GM19467 (cell line): ENCODE results near the gene TUBA8.
"Not testable (repeated sequence)": the region's sequence is repeated elsewhere in the genome, so short reads cannot be mapped to it uniquely, and the experiment has no call there.

Experiments
- ATAC-seq: cut with Tn5 transposase; IDR thresholded peaks from one replicate; pipeline ENCODE4 v1.9.1; 2021; ENCODE audit warnings: mild to moderate bottlenecking, moderate library complexity; ENCODE audit not compliant: unreplicated experiment

Gene TUBA8

DNA sequence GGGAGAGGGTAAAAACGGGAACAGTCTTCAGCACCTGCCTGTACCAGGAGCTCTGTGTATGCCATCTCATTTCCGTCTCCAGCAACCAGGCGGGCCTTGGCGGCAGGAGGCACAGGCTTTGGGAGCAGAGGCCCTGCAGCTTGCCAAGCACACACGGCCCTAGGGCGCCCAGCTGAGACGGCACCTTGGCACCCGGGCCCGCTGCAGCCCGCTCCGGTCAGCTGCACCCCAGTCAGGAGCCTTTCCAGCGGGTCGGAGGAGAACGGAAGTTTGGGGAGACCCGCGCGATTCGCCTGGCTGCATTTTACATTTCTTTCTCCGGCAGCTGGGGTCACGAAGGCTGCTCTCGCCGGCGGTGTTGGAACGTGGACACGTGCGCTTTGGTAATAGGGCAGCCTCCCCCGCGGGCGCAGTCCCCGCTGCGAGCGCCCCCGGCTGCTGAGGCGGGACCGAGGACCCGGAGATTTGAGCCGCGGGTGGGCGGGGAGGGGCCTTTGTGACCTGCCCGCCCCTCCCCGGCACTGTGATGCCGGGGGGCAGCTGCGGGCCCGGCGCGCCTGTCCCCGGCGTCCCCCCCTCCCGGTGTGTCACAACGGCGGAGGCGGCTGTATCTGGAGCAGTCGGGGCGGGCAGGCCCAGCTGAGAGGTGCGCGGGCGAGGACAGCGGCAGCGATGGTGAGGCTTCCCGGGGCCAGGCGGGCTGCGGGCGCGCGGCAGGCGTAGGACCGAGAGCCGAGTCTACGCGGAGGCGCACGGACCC lies at the start of gene TUBA8:
TUBA8 (plus strand) TSS at position 616 of the 760 bp plus-strand sequence; CDS start at position 673, 57 bp downstream.
- ATAC-seq = no peak

DNA sequence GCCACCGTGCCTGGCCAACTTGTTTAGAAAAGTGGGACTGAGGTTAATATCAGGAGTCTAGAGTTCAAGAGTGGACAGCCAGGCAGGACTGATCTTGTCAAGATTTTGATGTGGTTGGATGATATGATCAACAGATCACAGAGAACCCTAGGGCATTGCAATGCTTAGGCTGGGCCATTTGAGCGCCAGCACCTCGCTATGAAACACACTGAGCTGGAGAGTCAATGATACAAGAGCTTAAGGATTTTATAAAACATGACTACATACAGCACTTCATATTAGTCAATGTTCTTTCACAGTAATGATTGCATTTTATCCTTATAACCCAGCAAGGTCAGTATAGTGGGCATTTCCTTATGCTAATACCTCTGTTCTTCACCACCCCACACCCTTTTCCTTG lies 48.2 kb upstream of the TUBA8 start:
- ATAC-seq = no peak

DNA sequence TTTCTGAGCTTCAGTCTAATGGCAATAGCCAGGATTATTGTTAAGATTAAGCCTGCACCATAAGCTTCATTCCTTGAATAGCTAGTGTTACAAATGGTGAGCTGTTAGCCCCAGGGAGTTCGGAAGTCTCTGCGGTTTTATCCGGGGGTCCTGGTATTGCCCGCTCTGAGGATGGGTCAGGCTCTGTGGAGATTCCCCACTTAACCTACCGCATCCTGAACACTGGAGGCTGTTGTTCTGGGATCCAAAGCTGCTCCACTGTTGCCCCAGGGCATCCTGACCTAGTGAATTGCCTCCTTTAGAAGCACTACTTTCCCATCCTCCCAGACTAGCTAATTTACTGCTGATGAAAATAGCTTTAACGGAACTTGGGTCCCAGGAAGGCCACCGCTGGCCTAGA lies 47.3 kb upstream of the TUBA8 start:
- ATAC-seq = no peak

DNA sequence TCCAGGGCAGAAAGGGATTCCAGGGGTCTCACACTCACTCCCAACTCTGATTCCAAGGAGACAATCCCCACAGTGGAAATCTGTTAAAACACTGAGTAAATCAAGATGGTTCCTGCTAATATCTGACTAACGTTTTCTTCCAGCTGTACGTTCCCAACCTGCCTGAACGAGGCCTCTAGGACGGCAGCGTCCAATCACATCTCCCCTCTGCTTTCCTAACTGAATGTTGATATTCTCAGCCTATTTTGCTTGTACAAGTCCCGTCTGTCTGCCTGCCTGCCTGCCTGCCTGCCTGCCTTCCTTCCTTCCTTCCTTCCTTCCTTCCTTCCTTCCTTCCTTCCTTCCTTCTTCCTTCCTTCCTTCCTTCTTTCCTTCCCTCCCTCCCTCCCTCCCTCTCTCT lies 46.9 kb upstream of the TUBA8 start:
- not testable (repeated sequence) for ATAC-seq

DNA sequence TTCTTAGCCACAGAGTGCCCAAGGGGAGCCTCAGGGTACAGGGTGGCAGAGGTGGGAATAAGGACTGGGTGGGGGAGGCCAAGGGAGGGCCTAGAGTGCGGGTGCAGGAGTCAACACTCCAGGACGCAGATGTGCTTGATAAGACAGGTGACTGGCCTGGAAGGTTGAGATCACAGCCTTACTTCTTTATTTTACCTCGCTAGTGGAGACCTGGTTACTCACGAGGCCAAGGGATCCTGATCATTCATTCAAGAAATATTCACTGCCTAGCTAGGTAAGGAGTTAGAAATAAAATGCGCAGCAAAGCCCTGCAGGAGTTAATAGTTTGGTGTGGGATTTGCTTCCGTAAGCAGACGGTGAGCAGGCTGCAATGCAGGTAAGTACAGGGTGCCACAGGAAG lies 46.0 kb upstream of the TUBA8 start:
- ATAC-seq = no peak

DNA sequence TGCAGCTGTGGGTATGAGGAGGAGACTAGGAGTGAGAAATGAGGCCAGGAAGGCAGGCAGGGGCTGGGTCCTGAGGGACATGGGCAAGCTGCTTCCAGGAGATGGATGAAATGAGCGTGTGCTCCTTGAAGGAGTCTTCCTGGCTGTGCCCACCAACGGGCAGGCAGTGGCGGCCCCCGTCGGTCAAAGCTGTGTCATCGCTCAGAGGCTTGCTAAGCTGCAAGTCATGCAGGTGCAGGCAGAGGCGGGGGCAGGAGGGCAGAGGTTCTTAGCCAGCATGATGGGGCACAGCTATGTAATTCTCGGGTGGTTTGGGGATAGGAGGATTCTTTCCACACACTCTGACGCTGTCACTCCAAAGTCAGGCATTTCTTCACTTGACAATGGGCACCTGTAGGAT lies 45.4 kb upstream of the TUBA8 start:
- no peak for ATAC-seq

DNA sequence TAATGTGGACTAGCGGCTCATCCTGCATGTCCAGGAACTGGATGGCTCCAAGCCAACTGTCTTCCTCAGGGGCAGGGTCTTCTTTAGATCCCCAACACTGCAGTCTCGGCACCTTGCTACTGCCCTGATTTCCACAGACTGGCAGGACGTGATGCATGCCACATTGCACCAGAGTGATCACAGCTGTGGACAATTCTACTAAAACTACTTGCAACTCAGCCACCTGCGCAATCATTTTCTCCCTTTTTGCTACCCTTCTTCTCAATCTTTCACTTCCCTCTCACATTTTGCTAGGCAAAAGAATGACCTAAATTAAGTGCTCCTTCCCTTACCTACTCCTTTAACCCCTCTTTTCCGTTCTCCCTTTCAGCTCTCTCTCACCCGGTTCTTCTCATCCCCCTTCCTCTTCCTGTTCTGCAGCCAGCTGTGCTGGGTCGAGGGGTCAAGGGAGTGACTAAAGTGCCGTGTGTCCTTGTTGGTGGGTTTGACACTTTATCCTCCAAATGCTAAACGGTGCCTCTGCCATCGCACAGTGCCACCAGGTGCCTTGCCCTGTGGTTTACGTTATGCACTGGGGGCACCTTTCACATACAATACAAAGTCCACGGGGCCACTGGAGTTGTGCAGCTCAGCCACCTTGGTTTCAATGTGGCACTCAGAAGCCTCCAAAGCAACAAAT lies 44.3 kb upstream of the TUBA8 start:
- no peak for ATAC-seq

DNA sequence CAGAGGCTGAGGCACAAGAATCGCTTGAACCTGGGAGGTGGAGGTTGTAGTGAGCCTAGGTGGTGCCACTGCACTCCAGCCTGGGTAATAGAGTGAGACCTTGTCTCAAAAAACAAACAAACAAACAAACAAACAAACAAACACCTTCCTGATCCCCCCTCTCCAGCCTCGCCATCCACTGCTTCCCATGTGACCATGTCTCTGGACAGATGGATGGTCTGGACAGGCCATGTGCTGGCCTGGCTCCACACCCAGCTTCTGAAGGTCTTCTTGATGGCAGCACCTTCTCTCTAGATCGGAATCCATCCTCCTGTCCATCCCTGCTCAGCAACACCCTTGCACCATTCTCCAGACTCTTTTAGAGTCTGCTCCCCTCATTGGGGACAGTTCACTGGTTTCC lies 43.5 kb upstream of the TUBA8 start:
- ATAC-seq = no peak

DNA sequence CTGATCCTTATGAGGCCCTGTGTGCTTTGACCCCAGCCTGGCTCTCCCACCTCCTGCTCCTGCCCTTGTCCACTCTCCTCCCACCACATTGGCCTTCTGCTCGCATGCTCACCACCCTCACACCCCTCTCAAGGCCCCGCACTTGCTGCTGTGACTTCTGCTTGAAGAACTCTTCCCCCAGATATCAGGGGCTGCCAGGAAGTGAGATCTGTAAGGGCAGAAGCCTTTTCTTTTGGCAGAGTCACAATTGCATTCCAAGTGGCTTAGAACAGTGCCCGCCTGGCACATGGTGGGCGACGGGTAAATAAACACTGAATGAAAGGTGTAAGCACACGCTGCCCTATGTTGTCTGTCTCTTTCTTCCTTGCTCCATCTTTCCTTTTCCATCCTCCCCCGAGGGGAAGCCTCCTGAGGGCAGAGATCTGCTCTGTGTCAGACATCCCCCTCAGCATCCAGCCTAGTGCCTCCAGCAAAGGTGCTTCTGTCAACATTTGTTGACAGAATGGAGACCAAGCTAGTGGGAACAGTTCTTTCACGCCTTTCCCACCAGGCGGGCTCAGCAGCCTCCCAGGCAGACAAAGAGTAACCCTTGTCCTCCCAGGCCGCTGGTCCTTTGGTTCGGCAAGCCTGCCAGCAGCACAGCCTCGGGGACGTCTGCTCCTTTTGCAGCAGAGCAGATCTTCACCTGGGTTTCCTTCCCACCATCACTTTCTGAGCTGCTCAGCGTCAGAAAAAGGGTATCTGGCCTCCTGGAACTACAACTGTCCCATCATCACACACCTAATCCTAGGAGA lies 42.9 kb upstream of the TUBA8 start:
- no peak for ATAC-seq

DNA sequence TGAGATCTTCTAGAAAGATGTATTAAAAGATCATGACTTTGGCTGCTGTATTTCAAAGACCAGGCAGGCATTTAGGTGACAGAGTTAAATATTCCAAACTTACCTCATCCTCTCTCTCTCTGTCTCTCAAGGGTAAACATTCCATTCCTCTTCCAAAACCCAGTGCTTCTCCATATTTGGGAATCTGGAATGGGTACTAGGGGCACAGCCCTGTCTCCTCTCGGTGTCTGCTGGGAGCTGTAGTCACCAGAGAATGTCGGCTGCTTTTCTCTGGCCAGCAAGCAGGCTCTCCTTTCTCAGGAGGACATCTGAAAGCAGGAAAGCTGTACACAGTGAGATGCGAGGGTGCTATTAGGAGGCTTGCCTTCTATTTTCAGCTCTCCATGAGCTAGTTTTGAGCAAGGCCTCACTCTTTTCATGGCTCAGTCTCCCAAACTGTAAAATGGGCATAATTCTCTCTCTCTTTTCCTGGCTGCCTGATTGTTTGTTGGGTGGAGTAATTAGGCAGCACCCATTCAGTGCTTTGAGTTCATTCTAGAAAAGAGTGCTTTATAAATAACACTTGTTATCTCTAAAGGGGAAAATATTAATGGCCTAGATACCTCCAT lies 42.1 kb upstream of the TUBA8 start:
- no peak for ATAC-seq

DNA sequence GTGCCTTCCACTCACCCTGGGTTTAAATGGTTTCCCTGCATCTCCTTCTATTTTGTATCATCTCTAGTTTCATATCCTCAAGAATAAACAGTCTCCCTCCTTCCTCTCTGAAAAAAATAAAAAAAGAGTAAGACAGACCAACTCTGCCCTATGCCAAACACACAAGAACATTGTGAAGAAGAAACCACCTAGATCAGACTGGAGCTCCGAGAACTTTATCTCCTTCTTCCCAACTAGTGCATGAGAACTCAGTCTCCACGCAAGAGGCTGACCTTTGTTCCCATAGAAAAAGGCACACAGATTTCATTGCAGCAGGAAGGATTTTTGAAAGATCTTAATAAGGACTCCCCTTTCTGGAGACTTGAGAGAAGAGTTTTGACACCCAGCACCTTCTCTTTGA lies 41.6 kb upstream of the TUBA8 start:
- ATAC-seq = no peak

DNA sequence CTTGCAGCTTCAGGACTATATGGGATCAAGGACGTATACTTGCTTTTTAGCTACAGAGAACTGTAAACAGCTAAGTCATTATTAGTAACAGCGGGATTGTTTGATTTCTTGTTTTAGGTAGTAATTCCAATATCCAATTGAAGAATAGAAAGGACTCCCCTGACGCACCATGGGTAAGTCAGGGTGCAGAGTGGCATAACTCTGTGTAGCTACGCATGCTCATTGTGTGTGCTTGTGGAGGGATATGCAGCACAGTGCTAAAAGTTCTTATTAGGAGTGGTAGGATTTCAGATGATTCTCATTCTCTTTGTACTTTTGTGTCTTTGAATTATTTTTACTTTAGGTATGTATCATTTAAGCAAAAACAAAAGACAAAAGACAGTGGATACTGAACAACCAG lies 40.6 kb upstream of the TUBA8 start:
- no peak for ATAC-seq

DNA sequence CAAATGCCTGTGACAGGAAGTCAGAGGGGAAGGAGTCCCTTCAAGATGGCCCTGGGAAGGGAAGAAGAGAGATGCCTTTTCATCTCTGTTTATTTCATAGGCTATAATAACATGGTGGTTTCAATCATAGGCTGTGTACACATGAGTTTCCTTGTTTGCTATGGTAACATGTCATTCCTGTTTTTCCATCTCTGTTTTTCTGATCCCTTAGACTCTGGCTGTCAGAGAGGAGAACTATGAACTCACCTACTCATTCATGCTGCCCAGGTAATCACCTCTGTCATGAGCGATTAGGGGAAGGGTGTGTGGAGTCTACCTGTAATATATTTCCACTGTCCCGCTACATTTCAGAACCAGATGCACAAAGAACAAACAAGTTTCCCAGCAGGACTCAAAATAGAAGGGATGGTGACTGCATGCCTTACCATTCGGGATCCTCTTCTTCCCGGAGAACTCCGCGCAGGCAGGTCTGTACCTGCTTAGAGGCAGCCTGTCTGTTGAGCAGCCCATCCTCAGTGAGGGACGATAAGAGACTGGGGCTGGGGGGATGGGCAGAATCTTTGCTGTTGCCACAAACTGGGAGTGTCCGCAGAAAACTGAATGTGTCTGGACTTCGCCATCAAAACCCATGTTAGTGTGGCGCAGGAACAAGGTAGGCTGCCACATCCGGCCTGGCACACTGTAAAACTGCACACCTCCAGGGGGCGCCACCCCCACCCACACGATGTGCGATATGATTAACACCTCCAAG lies 39.9 kb upstream of the TUBA8 start:
- ATAC-seq = no peak

DNA sequence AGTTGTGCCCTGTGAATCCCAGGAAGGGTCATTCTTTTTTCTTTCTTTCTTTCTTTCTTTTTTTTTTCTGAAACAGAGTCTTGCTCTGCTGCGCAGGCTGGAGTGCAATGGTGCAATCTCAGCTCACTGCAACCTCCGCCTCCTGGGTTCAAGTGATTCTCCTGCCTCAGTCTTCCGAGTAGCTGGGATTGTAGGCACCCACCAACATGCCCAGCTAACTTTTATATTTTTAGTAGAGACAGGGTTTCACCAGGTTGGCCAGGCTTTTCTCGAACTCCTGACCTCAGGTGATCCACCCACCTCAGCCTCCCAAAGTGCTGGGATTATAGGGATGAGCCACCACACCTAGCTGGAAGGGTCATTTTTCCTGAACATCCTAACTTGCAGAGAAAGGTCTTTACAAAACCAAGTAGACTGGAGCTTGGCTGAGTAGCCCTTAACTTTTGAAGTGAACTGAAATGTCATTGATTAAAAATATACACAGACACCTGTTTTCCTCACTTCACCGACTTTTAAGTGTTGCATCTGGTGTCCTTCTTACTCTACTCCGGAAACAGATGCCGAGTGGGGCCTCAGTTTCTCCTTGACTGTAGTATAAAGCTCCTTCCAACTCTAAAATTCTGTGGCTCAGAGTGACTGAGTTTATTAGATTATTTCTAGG lies 39.2 kb upstream of the TUBA8 start:
- not testable (repeated sequence) for ATAC-seq

DNA sequence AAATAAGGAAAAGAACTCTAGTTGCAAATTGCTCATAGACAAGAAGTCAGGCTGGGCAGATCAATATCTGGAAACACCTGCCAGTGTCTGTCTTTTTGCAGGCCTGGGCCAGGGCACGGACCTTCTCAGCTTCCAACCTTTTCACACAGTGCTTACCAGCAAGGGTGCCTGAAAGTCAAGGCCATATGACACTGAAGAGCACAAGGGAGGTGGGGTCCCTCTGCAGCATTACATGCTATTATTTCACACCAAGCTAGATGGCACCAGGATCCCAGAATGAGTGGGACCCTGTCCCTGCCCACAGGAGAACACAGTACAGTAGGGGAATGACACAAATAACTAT lies 38.7 kb upstream of the TUBA8 start:
- ATAC-seq = no peak

DNA sequence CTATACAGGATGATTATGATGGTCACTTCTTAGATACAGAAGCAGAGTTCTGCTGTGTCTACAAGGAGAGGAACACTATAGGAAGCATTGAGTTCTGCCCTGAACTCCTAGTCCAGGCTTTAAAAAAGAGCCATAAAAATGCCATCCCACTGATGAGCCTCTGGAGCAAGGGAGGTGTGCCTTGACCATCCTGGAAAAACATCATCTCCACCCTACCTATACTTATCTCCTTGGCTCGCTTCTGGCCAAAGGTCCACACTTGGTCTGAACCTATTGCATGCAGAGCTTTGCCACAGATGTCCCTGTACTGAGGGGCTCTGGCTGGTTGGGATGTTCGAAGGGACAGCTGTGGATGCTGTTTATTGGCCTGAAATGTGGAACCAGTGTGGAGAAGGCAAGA lies 37.1 kb upstream of the TUBA8 start:
- ATAC-seq = no peak

DNA sequence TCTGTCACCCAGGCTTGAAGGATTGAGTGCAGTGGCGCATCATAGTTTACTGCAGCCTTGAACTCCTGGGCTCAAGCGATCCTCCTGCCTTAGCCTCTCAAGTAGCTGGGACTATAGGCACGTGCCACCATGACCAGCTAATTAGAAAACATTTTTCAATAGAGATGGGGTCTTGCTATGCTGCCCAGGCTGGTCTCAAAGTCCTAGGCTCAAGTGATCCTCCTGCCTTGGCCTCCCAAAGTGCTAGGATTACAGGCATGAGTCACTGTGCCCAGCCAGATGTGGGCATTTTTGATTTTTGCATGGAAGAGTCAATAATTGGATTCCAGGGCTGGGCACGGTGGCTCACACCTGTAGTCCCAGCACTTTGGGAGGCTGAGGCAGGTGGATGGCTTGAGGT lies 36.7 kb upstream of the TUBA8 start:
- ATAC-seq = not testable (repeated sequence)

DNA sequence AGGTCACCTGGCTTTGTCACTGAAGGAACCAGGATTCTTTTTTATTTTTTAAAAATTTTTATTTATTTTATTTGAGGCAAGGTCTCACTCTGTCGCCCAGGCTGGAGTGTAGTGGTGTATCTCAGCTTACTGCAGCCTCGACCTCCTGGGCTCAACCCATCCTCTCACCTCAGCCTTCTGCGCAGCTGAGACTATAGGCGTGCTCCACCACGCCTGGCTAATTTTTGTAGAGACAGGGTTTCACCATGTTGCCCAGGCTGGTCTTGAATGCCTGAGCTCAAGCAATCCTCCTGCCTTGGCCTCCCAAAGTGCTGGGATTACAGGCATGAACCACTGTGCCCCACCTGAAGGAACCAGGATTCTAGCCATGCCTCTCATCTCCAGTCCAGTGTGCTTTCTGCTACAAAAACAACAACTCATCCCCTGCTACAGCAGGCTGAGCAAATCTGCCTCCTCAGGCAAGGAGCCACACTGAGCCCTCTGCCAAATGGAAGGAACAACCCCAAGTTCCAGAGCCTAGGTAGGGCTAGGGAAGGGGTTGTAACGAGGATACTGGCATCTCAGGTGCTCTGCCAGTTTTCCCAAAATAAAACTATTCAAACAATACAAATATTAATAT lies 35.4 kb upstream of the TUBA8 start:
- ATAC-seq = no peak

DNA sequence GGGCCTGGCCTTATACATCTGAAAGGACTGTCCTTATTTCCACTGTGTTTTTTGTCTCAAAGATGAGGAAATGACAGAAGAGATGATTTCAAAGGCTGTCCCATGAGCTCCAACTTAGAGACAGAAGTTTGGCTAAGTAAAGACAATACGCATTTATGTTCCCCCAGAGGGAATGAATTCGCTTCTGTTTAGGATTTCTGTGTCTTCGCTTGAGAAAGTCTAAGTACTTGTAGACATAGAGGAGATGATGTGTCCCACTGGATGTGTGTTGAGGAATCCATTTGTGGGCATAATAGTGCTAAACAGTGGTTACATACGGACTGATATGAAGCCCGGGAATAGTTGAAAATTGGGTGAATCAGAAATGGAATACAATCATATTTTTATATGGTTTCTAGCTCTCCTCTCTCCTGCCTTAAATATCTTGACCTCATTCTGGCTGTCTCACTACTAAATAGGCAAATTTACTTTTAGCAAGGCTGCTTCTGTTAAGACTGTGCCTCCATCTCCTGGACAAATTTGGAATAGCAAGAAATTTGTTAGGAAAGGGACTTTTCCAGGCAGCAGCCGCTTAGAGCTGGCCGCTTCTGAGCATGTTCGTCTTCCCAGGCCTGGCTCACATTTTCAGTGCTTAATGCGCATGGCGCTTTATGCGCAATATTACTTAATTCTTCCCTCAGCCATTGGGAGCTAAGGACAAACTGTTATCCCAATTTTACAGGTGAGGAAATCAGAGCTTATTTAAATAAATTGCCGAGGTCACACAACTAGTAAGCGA lies 34.7 kb upstream of the TUBA8 start:
- ATAC-seq = no peak
